ENCODE data around the gene SLC22A23. TPM values are rescaled to one million over a fixed set of nuclear protein-coding genes. Genes with fewer than 3 reads are reported as not detected.

Gene SLC22A23
- total RNA-seq, 1 donor from 2014 or later = 19.4 TPM

DNA sequence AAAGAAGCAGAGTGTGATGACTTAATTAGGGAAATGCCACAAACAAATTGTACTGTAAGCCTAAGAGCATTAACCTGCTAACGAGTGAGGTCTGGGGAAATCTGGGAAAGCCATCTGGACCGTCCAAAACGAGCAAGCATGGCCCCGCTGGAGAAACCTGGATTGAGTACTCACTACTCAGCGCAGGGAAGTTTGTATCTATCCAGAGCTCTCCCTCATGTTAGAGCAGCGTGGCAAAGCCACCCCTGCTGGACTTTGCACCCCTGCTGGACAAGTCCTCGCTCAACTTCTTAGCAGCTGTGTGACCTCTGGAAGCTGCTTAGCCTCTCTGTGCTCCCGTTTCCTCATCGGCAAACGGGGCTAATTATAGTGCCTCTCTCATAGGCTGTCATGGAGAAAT, 160.8 kb downstream of the SLC22A23 start:
- Mint-ChIP-seq H3K9me3 (ENCODE audit: low read depth) (no peaks in the 10 kb centered on the region), H3K27ac (no peak overlapping the region), H3K4me1 (ENCODE audit: low read depth) (no peaks in the 10 kb centered on the region), H3K27me3 (no peaks in the 10 kb centered on the region), H3K36me3 (ENCODE audit: insufficient read depth) (peaks cover 2% of the 10 kb centered on the region), H3K4me3 (ENCODE audit: low read depth) (no peak overlapping the region)
- DNase-seq (ENCODE audit: low spot score, unreplicated experiment) = no peak
- TF ChIP-seq, protein P1, sequence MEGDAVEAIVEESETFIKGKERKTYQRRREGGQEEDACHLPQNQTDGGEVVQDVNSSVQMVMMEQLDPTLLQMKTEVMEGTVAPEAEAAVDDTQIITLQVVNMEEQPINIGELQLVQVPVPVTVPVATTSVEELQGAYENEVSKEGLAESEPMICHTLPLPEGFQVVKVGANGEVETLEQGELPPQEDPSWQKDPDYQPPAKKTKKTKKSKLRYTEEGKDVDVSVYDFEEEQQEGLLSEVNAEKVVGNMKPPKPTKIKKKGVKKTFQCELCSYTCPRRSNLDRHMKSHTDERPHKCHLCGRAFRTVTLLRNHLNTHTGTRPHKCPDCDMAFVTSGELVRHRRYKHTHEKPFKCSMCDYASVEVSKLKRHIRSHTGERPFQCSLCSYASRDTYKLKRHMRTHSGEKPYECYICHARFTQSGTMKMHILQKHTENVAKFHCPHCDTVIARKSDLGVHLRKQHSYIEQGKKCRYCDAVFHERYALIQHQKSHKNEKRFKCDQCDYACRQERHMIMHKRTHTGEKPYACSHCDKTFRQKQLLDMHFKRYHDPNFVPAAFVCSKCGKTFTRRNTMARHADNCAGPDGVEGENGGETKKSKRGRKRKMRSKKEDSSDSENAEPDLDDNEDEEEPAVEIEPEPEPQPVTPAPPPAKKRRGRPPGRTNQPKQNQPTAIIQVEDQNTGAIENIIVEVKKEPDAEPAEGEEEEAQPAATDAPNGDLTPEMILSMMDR (IDR thresholded peaks at IDR 0.05; ENCODE audit: unreplicated experiment) = no peak

DNA sequence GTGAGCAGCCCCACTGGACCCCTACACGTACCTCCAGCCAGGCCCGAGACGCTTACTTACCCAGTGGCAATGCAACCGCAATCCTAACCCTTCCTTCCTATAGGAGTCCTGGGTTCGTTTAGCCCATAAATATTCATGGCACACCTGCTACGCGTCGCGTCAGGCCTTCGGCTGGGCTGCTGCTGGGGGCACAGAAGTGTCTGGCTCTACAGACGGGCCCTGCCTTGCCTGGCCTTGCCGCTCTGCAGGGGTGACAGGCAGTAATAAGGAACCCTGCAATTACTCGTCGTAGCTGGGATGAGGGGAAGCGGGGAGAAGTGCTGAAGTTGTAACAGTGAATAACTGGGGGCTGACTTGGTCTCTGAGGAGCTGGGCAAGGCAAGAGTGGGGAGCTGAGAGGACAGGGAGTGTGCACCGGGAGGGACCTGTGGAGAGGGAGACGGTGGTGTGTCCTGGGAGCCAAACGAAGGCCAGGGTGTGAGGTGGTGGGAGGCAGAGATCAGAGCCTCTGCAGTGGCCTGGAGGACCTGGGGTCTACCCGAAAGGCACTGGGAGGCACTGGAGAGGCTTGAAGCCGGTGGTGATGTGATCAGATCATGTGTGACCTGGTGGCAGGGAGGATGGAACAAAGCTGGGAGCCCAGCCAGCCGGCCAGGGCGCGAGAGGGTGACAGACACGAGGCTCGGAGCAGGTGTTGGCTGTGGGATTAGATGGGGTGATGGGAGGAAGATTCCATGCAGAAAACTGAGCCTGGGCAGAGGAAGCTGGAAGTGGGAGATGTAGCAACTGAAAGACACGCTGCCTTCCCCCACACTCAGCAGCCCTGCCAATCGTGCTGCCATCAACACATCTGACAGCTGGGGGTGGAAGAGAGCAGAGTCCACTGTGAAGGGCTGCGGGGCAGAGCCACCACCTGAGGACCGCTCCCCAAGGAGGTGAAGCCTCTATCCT, 161.7 kb downstream of the SLC22A23 start:
- H3K9me3 Mint-ChIP-seq (ENCODE audit: low read depth) = no peaks in the 10 kb centered on the region
- no peak overlapping the region for H3K4me3 Mint-ChIP-seq (ENCODE audit: low read depth)

DNA sequence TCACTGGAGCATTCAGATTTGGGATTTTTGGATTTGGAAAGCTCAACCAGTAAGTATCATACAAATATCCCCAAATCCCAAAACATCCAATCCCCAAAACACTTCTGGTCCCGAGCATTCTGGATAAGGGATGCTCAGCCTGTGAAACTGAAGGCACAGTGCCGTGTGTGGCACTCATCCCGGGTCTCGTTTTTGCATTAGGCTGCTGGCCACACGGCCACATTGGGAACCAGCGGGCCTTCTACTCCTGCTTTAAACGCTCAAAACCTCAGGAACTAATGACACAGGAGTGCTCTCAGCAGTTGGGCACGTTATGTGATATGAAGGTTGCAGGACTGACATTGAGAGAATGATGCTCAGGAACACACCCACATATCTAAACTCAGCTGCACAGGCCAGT, 162.5 kb downstream of the SLC22A23 start:
- Mint-ChIP-seq H3K36me3 (ENCODE audit: insufficient read depth) (peaks cover 5% of the 10 kb centered on the region), H3K9me3 (ENCODE audit: low read depth) (no peaks in the 10 kb centered on the region), H3K4me1 (ENCODE audit: low read depth) (no peaks in the 10 kb centered on the region), H3K27ac (no peak overlapping the region), H3K4me3 (ENCODE audit: low read depth) (no peak overlapping the region), H3K27me3 (no peaks in the 10 kb centered on the region)
- DNase-seq (ENCODE audit: low spot score, unreplicated experiment) = no peak
- TF ChIP-seq, protein P1 (IDR thresholded peaks at IDR 0.05; ENCODE audit: unreplicated experiment) = no peak

More for the DNA sequence above, 161.7 kb downstream of the SLC22A23 start:
- Mint-ChIP-seq H3K36me3 (ENCODE audit: insufficient read depth) (peaks cover 3% of the 10 kb centered on the region), H3K27me3 (no peaks in the 10 kb centered on the region), H3K27ac (no peak overlapping the region), H3K4me1 (ENCODE audit: low read depth) (no peaks in the 10 kb centered on the region)
- no peak for DNase-seq (ENCODE audit: low spot score, unreplicated experiment)
- TF ChIP-seq, protein P1 (IDR thresholded peaks at IDR 0.05; ENCODE audit: unreplicated experiment) = peak; percentile 23

DNA sequence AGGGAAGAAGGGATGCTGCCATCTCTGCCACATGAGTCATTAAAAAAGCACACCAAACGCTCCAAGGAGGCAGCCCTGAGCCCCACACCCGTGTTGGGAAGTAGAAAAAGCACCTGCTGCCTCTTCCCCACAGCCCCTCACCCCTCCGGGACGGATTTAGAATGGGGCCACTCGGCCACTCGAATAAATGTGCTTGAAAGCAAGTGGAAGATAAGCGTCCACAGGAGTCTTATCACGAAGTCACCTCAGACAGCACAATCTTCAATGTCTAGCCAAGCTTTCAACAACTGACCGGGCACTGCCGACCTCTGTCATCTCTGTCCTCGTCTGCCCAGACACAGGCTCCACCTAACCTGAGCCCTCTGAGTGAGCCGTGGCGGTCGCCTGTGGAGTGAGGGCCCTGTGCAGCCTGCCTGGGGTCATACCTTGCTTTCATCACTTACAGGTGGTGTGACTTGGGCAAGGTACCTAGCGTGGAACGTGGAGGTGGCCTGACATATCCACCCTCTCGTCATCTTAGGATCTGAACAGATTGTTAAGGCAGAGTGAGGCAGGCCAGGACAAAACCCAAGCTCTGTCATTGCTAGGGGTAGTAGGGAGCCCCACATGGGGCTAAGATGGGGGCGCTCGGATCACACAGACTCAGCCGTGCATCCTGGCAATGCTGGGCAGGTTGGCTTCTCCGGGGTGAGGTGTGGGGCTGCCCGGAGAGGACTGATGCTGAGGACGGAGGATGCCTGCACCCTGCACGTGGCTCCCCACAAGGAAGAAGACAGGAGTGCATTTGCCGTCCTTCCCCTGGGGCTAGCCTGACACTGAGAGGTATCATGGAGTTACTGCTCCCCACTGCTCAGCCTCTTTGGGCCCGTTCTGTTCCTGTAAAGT, 163.3 kb downstream of the SLC22A23 start:
- no peak for DNase-seq (ENCODE audit: low spot score, unreplicated experiment)
- TF ChIP-seq, protein P1 (IDR thresholded peaks at IDR 0.05; ENCODE audit: unreplicated experiment) = no peak
- no peak overlapping the region for H3K27ac Mint-ChIP-seq
- H3K9me3 Mint-ChIP-seq (ENCODE audit: low read depth) = no peaks in the 10 kb centered on the region
- H3K4me1 Mint-ChIP-seq (ENCODE audit: low read depth) = no peaks in the 10 kb centered on the region
- H3K36me3 Mint-ChIP-seq (ENCODE audit: insufficient read depth) = peaks cover 5% of the 10 kb centered on the region
- H3K27me3 Mint-ChIP-seq = no peaks in the 10 kb centered on the region
- no peak overlapping the region for H3K4me3 Mint-ChIP-seq (ENCODE audit: low read depth)
